ENCODE results near the gene SLC25A23.

DNA sequence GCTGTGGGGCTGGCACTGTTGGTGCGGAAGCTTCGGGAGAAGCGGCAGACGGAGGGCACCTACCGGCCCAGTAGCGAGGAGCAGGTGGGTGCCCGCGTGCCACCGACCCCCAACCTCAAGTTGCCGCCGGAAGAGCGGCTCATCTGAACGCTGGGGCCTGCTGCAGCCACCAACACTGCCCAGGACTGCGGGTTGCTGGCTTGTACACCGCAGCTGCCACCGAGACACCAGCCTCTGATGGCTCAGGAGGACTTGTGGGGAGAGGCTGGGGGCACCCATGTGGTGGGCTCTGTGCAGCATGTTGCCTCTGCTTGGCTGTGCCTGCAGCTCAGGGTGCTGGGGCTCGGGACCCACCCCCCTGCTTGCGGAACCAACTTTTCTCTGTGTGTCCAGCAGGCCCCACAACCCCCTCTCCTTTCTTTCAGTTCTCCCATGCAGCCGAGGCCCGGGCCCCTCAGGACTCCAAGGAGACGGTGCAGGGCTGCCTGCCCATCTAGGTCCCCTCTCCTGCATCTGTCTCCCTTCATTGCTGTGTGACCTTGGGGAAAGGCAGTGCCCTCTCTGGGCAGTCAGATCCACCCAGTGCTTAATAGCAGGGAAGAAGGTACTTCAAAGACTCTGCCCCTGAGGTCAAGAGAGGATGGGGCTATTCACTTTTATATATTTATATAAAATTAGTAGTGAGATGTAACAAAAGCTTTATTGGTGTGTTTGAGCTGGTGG is 7.1 kb upstream of the SLC25A23 start:
- TF ChIP-seq ZNF558 (tag by site-specific recombination; IDR thresholded peaks at IDR 0.05) (no peak), CTCF (tag by site-specific recombination; IDR thresholded peaks at IDR 0.05) (no peak)
- TF ChIP-seq, protein P1, sequence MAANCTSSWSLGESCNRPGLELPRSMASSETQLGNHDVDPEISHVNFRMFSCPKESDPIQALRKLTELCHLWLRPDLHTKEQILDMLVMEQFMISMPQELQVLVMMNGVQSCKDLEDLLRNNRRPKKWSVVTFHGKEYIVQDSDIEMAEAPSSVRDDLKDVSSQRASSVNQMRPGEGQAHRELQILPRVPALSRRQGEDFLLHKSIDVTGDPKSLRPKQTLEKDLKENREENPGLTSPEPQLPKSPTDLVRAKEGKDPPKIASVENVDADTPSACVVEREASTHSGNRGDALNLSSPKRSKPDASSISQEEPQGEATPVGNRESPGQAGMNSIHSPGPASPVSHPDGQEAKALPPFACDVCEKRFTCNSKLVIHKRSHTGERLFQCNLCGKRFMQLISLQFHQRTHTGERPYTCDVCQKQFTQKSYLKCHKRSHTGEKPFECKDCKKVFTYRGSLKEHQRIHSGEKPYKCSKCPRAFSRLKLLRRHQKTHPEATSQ (tag by site-specific recombination; IDR thresholded peaks at IDR 0.05): no peak

Measured in HEK293 (cell line).